ENCODE results near the gene CHAD. TPM values are rescaled to one million over a fixed set of nuclear protein-coding genes. Genes with fewer than 3 reads are reported as not detected.
A peak's percentile ranks its signal among the peaks of the same experiment; 100 is the strongest.

Gene CHAD
- total and polyA plus RNA-seq, 2 of the 13 experiments (the other 11 are each of a cell fraction or from before 2014, with no cell fraction given): 1.4 TPM; not detected in 1

- no peak for ATAC-seq
- H3K27me3 ChIP-seq (ENCODE audit: control insufficient read depth in 1 of 2, insufficient read depth in 2 of 2, low read length in 2 of 2): no peaks in the 10 kb centered on the region
- H3K9ac ChIP-seq (ENCODE audit: insufficient read depth, low read depth, low read length): no peak overlapping the region
- no peak overlapping the region for H3K4me2 ChIP-seq (ENCODE audit: low read depth, low read length)
- FAIRE-seq: peak; percentile 23
- H3K36me3 ChIP-seq (replicated peaks in 1 of 2; ENCODE audit: control insufficient read depth in 1 of 2, insufficient read depth in 2 of 2, low read length in 2 of 2): peaks cover 21% of the 10 kb centered on the region in 2 experiments; a peak in 4 of 5 replicates
- no peak overlapping the region for H3K27ac ChIP-seq (ENCODE audit: extremely low read length, insufficient read depth, low read length)
- H4K20me1 ChIP-seq (ENCODE audit: insufficient read depth, low read length): peaks cover 4% of the 10 kb centered on the region; the same call in 1 of the 2 replicates
- CTCF ChIA-PET (ENCODE audit: low intra/inter-chr PET ratio, low total read pairs): no interaction called here
- H3K4me1 ChIP-seq (ENCODE audit: insufficient read depth, low read length): peaks cover 45% of the 10 kb centered on the region
- H3K79me2 ChIP-seq (ENCODE audit: insufficient read depth, low read length): peaks cover under 1% of the 10 kb centered on the region
- 91% methylated on average over 4 of the region's 4 CpGs for WGBS (ENCODE audit: low lambda C conversion rate)
- no peak overlapping the region for H2AFZ ChIP-seq (ENCODE audit: low read length)
- no peak for DNase-seq (ENCODE audit: low spot score)
- H3K4me3 ChIP-seq (replicated peaks in 1 of 3; ENCODE audit: insufficient read depth in 1 of 3, low read depth in 2 of 3, low read length in 3 of 3): no peak overlapping the region
- POLR2A ChIA-PET: no interaction called here
- in situ Hi-C loops (cut with HindIII; ENCODE audit: extremely low pct_ligation_motif_present, low pct_unique_long_range_greater_than_20kb) (loop anchor here (5.0 kb wide), 1 partner anchor 78 kb away; the partner anchor contains the start of gene LRRC59), intact Hi-C loops (cut with micrococcal nuclease; ENCODE audit: unreplicated experiment) (no loop called here)
- BruUV-seq (replicated peaks): no TSS peak
- H3K9me3 ChIP-seq (ENCODE audit: low read length): no peaks in the 10 kb centered on the region
- TF ChIP-seq ZNF770 (CRISPR knock-in tag; IDR thresholded peaks at IDR 0.05) (peak; percentile 77), ZNF263 (CRISPR knock-in tag; IDR thresholded peaks at IDR 0.05) (peak; percentile 58; the same call in 1 of the 2 replicates), ZBTB33 (CRISPR knock-in tag; IDR thresholded peaks at IDR 0.05) (peak; percentile 61), ZNF142 (CRISPR knock-in tag; IDR thresholded peaks at IDR 0.05) (no peak)
These were observed 6.7 kb upstream of the CHAD start for GRCh38 chr17:50475362-50475761.
